Right atrium auricular region (tissue), 2 donors: ENCODE measurements around the gene TRAK1. TPM values are rescaled to one million over a fixed set of nuclear protein-coding genes. Genes with fewer than 3 reads are reported as not detected.

Experiments used
- DNase-seq: peaks from one replicate; pipeline ENCODE4 v3.0.0-alpha.2; 2019; ENCODE audit warnings: low spot score
- H3K27ac ChIP-seq, 2 donors: fragments of 200-600 bp; sonication (generic); 1 replicate in 1 of 2; 2 replicates in 1 of 2; pipeline ENCODE4 v1.5.1; 2016 to 2019
- H3K27me3 ChIP-seq, 2 donors: fragments of 200-600 bp; sonication (generic); one replicate each; pipeline versions ENCODE4 v1.5.1 to v1.6.0; 2017 to 2019
- H3K36me3 ChIP-seq: fragments of 200-600 bp; sonication (generic); one replicate; pipeline ENCODE4 v1.5.1; 2016
- H3K4me1 ChIP-seq, 2 donors: fragments of 200-600 bp; sonication (generic); one replicate each; pipeline versions ENCODE4 v1.5.1 to v1.6.0; 2017 to 2019
- H3K4me3 ChIP-seq, 2 donors: fragments of 200-600 bp; sonication (generic); 1 replicate in 1 of 2; 2 replicates in 1 of 2; pipeline ENCODE4 v1.5.1; 2017 to 2019; ENCODE audit warnings: mild to moderate bottlenecking in 1 of 2, moderate library complexity in 1 of 2
- H3K9me3 ChIP-seq, 2 donors: fragments of 200-600 bp; sonication (generic); one replicate each; pipeline ENCODE4 v1.5.1; 2019
- total RNA-seq, 2 donors: library from RNA; depleted of rRNA; stranded (reverse); fragments of >200 nt; gene quantifications; one replicate each; pipeline ENCODE4 v1.1.0, GENCODE V29; 2016
- TF ChIP-seq, protein P1 (sequence below), 2 donors: fragments of 200-600 bp; sonication (generic); IDR thresholded peaks; one replicate each; pipeline ENCODE4 v1.5.1; 2019; ENCODE audit warnings: antibody characterized with exemption in 2 of 2

The TRAK1 gene
- total RNA-seq, 2 donors from 2014 or later = 172 to 259 TPM

DNA sequence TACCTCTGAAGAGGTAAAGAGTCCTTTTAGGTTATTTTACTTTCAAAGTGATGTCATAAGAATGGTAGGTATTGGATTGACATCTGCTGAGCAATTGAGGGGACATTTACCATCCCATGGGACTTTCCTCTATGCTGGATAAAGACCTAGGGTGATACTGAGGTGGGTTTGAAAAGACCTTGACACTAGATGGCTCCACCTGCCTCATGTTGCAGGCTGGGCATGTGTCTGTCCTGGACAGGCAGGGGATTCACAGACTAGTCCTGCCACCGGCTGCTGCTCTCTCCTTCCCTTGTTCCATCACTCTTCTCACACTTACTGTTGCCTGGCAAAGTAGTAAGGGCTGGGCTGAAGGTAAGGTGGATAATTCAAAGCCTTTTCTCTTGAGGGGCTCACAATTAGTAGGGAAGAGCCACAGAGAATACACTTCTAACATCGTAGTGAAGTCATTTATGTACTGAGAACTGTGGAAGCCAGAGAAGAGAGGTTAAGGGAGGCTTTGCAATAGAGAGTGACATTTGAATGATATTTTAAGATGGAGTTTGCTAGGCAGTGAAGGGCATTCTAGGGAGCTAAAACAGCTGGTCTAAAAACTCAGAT, 27.7 kb downstream of the TRAK1 start:
- Histone ChIP-seq H3K27ac (peak overlapping the region; percentile 18 to 41), H3K4me1 (peaks cover 0 to 76% of the 10 kb centered on the region in 2 donors), H3K27me3 (no peaks in the 10 kb centered on the region), H3K9me3 (no peaks in the 10 kb centered on the region), H3K4me3 (no peak overlapping the region), H3K36me3 (no peaks in the 10 kb centered on the region)
- no peak for DNase-seq
- TF ChIP-seq, protein P1, sequence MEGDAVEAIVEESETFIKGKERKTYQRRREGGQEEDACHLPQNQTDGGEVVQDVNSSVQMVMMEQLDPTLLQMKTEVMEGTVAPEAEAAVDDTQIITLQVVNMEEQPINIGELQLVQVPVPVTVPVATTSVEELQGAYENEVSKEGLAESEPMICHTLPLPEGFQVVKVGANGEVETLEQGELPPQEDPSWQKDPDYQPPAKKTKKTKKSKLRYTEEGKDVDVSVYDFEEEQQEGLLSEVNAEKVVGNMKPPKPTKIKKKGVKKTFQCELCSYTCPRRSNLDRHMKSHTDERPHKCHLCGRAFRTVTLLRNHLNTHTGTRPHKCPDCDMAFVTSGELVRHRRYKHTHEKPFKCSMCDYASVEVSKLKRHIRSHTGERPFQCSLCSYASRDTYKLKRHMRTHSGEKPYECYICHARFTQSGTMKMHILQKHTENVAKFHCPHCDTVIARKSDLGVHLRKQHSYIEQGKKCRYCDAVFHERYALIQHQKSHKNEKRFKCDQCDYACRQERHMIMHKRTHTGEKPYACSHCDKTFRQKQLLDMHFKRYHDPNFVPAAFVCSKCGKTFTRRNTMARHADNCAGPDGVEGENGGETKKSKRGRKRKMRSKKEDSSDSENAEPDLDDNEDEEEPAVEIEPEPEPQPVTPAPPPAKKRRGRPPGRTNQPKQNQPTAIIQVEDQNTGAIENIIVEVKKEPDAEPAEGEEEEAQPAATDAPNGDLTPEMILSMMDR (IDR thresholded peaks at IDR 0.05) = peak in 1 of 2 donors; percentile 54

DNA sequence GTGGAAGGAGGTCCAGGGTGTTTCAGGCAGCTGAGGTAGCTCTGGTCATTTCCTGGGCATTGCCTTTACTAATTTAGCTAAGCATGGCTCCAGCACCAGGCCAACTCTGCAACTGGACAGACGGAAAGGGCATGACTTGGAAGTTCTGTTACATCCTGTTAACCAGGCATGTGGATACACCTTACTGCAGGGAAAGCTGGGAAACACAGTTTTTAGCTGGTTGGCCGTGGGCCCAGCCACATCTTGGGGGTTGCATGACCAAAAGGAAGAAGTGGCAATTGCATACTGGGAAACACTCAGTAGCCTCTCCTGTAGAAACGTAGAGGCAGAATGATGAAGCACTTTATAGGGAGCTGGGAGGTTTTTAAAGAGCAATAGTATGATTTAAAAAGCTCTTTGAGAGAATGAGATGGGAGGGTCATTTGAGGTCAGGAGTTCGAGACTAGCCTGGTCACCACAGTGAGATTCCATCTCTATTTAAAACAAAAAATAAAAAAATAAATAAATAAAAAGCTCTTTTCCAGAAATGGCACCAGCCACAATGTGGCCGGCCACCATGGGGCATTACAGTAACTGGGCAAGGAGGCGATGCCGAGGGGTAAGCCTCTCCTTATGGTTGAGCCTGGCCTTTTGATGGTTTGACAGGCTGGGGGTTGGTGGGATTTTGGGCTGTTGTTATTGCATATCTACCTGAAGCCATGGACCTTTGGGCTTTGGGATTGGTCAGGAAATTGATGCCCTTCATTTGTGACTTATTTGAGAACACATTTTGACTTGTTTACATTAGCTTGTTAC, 28.6 kb downstream of the TRAK1 start:
- H3K9me3 ChIP-seq = no peaks in the 10 kb centered on the region
- H3K27ac ChIP-seq = peak overlapping the region; percentile 18 to 41
- no peak overlapping the region for H3K4me3 ChIP-seq
- no peaks in the 10 kb centered on the region for H3K36me3 ChIP-seq
- TF ChIP-seq, protein P1 (IDR thresholded peaks at IDR 0.05) = no peak
- H3K4me1 ChIP-seq = peaks cover 0 to 79% of the 10 kb centered on the region in 2 donors
- no peaks in the 10 kb centered on the region for H3K27me3 ChIP-seq
- DNase-seq = no peak

DNA sequence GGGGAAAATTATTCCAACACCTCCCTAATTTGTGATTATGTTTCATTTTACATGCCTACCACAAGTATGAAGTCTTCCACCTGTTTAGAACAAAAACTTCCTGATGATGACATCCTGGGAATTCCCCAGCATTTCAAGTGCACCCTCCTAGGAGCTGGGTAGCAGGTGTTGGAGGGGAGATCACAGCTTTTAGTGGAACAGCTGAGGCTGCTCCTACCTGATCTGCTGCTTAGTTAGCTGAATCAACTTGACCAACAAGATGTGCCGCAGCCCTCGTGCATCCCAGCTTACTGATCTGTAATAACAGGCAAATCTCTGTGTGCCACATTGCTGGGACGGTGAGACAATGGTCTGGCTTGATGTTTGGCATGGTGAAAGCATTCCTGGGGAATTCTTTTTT, 29.7 kb downstream of the TRAK1 start:
- TF ChIP-seq, protein P1 (IDR thresholded peaks at IDR 0.05) = no peak
- no peak overlapping the region for H3K4me3 ChIP-seq
- H3K36me3 ChIP-seq = peaks cover 7% of the 10 kb centered on the region
- H3K9me3 ChIP-seq = no peaks in the 10 kb centered on the region
- no peaks in the 10 kb centered on the region for H3K27me3 ChIP-seq
- peak overlapping the region in 1 of 2 donors; percentile 37 for H3K27ac ChIP-seq
- no peak for DNase-seq
- peaks cover 0 to 71% of the 10 kb centered on the region in 2 donors for H3K4me1 ChIP-seq

DNA sequence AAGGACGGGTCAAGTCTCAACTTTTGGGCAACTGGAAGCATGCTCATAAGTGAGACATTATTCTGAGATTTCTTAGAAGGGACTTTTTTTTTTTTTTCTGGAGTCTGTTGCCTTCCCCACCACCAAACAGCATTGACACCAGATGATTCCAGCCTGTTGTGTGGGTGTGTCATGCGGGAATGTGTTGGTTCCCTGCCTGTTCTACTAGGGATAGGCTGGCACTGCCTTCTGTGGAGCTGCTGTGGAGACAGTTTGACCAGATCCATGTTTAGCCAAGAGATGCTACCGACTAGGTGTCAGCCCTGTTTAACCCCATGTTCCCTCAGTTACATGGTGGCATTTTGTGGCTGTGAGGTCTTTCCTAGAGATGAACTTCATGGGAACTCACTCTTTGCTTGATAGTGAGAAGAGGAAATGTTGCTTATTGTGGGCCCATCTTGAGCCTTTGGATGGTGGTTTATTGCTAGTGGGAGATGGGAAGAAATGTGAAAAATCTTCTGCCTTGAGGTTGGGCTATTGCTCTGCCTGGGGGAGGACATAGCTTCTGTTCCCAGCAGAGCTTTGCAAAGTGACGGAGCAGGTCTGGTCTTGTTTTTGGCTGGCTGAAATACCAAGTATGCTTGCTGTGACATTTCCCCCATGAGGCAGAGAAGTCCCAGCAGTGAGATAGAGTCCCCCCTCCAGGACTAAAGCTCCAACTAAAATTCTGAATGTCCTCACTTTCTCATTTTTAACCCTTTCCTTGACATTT, 31.3 kb downstream of the TRAK1 start:
- Histone ChIP-seq H3K36me3 (peaks cover 13% of the 10 kb centered on the region), H3K4me3 (no peak overlapping the region), H3K27me3 (no peaks in the 10 kb centered on the region), H3K27ac (peak overlapping the region; percentile 24 to 37), H3K9me3 (no peaks in the 10 kb centered on the region), H3K4me1 (peaks cover 0 to 56% of the 10 kb centered on the region in 2 donors)
- TF ChIP-seq, protein P1 (IDR thresholded peaks at IDR 0.05) = no peak
- DNase-seq = no peak

DNA sequence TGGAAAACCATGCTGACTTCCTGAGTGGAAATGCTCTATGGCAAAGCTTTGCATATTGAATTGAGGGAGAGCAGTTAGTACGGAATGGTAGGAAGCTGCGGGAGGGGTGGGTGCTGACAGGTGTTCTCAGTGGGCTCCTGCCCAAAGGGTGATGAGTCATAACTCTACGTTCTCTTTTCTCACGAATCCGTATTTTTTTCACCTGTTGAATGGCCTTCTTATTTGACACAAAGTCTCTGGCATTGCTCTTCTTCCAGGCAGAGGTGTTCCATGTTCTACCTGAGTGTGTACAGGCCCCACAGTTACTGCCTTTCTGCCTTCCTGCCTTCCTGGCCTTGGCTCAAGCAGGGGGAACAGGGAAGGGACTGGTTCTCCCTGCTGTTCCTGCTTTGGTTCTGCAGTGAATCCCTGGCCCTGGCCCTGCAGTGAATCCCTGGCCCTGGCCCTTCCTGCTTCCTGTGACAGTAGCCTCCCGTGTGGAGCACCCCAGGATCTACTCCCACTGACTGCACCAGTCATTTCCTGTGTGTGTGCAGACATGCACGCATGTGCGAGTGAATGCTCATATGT, 31.9 kb downstream of the TRAK1 start:
- Histone ChIP-seq H3K36me3 (peaks cover 13% of the 10 kb centered on the region), H3K4me3 (no peak overlapping the region), H3K27ac (peak overlapping the region; percentile 24 to 37), H3K9me3 (no peaks in the 10 kb centered on the region), H3K27me3 (no peaks in the 10 kb centered on the region), H3K4me1 (peaks cover 0 to 49% of the 10 kb centered on the region in 2 donors)
- DNase-seq = no peak
- TF ChIP-seq, protein P1 (IDR thresholded peaks at IDR 0.05) = no peak
